GM23338 (cell line): ENCODE measurements around the gene CSN3.

Experiments
- CREB1 ChIP-seq: fragments of 250-450 bp; sonication (Bioruptor Pico); IDR thresholded peaks from 2 replicates; pipeline ENCODE4 v1.5.0; 2020; ENCODE audit warnings: low read depth, mild to moderate bottlenecking, moderate library complexity
- CTCF ChIP-seq, 2 experiments: fragments of 200-600 bp in 1 of 2; sonication (generic) in 1 of 2; conservative IDR thresholded peaks; 2 replicates each; pipeline versions ENCODE4 v1.5.1 to v1.6.1; 2016 to 2017; ENCODE audit warnings: antibody characterized with exemption in 2 of 2, low read depth in 2 of 2, mild to moderate bottlenecking in 2 of 2, moderate library complexity in 1 of 2
- ETS1 ChIP-seq: IDR thresholded peaks from 2 replicates; pipeline ENCODE4 v1.6.1; 2016; ENCODE audit warnings: antibody characterized with exemption
- EZH2 ChIP-seq: fragments of 200-600 bp; sonication (generic); IDR thresholded peaks from one replicate; pipeline ENCODE4 v1.8.0; 2017; ENCODE audit warnings: antibody characterized with exemption, mild to moderate bottlenecking, low read depth; ENCODE audit not compliant: unreplicated experiment
- EZH2phosphoT487 ChIP-seq: fragments of 200-600 bp; sonication (generic); IDR thresholded peaks from one replicate; pipeline ENCODE4 v1.8.1; 2018; ENCODE audit warnings: antibody characterized with exemption; ENCODE audit not compliant: unreplicated experiment
- JUNB ChIP-seq: IDR thresholded peaks from one replicate; pipeline ENCODE4 v1.6.1; 2016; ENCODE audit warnings: antibody characterized with exemption; ENCODE audit not compliant: unreplicated experiment
- NANOG ChIP-seq: IDR thresholded peaks from 2 replicates; pipeline ENCODE4 v1.6.1; 2016; ENCODE audit warnings: antibody characterized with exemption, borderline replicate concordance
- POLR2AphosphoS5 ChIP-seq: IDR thresholded peaks from 2 replicates; pipeline ENCODE4 v1.6.1; 2016; ENCODE audit warnings: antibody characterized with exemption, low read depth
- REST ChIP-seq: IDR thresholded peaks from one replicate; pipeline ENCODE4 v1.6.1; 2018; ENCODE audit warnings: antibody characterized with exemption; ENCODE audit not compliant: unreplicated experiment
- STAT1 ChIP-seq: IDR thresholded peaks from one replicate; pipeline ENCODE4 v1.6.1; 2016; ENCODE audit warnings: antibody characterized with exemption; ENCODE audit not compliant: unreplicated experiment
- ZNF114 ChIP-seq: fragments of 250-450 bp; sonication (Bioruptor Pico); IDR thresholded peaks from 2 replicates; pipeline ENCODE4 v1.5.0; 2020; ENCODE audit warnings: mild to moderate bottlenecking, moderate library complexity
- ZNF331 ChIP-seq: fragments of 250-450 bp; sonication (Bioruptor Pico); IDR thresholded peaks from 2 replicates; pipeline ENCODE4 v1.5.0; 2020; ENCODE audit warnings: low read depth, mild to moderate bottlenecking, moderate library complexity

GRCh38 chr4:70236125-70236524, 6.3 kb upstream of the CSN3 start:
- no peak for TF ChIP-seq EZH2
- no peak for TF ChIP-seq CTCF (conservative IDR thresholded peaks at IDR 0.05; ENCODE audit: low read depth in 2 of 2)
- no peak for TF ChIP-seq ETS1
- no peak for TF ChIP-seq EZH2phosphoT487
- TF ChIP-seq POLR2AphosphoS5, result no peak
- TF ChIP-seq REST, result no peak
- no peak for TF ChIP-seq JUNB
- no peak for TF ChIP-seq CREB1 (CRISPR knock-in tag)
- TF ChIP-seq STAT1, result no peak
- no peak for TF ChIP-seq NANOG
- no peak for TF ChIP-seq ZNF114 (CRISPR knock-in tag)
- TF ChIP-seq ZNF331 (CRISPR knock-in tag), result no peak
